HG02943 (cell line): ENCODE measurements around the gene PLB1.

Experiments used
- ATAC-seq: cut with Tn5 transposase; IDR thresholded peaks from one replicate; pipeline ENCODE4 v1.9.1; 2021; ENCODE audit warnings: mild to moderate bottlenecking, low read depth, moderate library complexity; ENCODE audit not compliant: unreplicated experiment

PLB1 gene

DNA sequence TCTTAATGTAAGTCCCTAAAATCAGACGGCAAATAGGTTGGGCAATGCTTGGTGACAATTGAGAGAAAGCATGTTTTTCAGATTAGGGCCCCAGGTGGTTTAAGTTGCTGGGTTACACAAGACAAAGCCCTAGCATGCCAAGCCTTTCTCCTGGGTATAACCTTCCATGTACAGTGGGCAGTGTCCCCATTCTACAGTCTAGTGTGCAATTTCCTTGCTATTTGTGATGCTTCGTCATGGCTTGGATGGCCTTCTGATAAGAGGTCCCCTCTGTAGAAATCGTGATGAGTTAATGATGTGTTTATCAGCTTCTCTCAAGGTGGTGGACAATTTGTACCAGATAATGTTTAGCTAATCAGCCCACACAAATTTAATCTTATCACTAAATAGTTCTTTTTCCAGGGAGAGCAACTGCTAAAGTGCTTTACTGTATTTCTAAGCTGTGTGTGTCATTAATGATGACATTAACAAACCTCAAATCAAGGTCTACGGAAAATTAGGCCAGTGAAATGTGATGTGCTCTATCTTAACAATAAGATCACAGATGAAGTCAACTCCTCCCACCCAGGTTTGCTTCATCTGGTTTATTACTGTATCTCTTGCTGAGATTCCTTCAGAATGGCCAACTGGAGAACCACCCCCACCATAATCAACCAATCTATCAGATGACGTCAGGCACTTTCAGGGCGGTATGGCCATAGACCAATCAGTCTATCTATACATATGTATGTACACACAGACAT, 61.7 kb downstream of the PLB1 start:
- no peak for ATAC-seq

DNA sequence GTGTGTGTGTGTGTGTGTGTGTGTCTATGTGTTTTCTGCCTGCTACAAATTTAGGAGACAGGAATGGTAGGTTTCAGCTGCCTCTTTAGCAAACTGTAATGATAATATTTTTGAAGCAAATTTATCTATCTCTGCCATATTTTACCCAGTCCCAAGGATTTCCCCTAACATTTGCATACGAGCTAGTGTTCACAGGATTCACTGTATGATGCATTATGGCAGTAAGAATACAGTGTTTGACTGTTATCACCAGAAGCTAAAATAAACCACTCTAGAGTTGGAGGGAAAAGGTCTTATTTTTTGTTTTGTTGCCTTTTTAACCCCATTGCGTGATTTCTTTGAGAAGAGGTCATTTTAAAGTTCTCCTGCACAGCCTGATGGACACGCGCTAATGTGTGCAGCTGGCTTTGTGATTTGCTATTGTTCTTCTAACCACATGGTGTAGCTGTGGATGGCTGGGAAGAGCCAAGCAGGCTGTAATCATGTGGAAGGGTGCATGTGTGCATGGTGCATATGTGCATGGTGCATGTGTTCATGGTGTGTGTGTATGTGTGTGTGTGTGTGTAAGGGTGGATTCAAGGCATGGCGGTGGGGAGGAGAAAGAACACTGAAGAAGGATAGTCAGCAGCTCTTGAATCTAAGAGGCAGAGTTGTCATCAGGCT, 62.4 kb downstream of the PLB1 start:
- ATAC-seq: no peak

- ATAC-seq: no peak
Measured at GRCh38 chr2:28558918-28559317, 63.1 kb downstream of the PLB1 start.

GRCh38 chr2:28563869-28564268, 68.0 kb downstream of the PLB1 start:
- ATAC-seq: no peak

DNA sequence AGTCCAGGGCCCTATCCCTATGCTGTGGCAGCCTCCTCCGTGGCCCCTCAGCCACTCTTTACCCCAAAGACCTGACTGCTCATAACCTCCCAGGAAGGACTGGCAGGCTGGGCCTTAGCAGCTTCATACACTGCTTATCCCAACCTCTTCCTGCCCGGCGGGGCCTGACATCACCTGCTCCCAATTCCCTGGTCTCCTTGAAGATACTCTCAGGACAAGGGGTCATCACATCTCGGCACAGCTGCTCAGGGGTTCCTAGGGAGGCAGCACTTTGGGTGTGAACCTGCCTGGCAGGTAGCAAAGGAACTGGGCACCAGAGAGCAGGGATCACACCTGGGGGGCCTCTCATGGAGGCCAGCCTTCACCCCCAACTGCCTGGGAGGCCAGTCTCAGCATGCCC, 68.5 kb downstream of the PLB1 start:
- ATAC-seq: no peak

GRCh38 chr2:28565033-28565432, 69.2 kb downstream of the PLB1 start:
- no peak for ATAC-seq

DNA sequence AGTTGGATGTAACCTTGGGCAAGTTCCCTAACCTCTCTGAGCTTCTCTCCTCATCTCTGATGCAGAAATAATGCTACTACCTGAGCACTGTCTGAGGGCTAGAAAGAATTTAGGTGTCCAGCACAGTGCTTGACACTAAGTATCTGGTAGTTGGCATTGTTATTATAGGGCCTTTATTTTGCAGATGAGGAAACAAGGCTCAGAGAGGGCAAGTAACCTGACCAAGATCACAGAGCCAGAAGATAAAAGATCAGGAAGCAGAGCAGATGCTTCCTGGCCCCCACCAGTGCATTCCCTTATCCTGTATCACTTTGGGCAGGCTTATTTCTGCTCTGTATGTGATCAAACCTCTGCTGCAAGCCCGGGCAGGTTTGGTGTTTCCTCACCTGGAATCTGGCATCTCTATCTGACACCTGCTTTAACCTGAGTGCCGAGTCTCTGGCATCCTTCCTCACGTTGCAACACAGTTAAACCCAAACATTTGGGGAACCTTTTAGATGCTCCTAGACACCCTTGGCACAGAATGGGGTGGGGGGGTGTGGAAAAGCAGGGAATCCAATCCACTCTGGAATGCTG, 69.9 kb downstream of the PLB1 start:
- no peak for ATAC-seq

- ATAC-seq: peak; percentile 88
Measured at GRCh38 chr2:28566521-28567041, 70.7 kb downstream of the PLB1 start.

GRCh38 chr2:28567061-28567471, 71.2 kb downstream of the PLB1 start:
- no peak for ATAC-seq

- no peak for ATAC-seq
Measured at GRCh38 chr2:28568036-28568435, 72.2 kb downstream of the PLB1 start.

DNA sequence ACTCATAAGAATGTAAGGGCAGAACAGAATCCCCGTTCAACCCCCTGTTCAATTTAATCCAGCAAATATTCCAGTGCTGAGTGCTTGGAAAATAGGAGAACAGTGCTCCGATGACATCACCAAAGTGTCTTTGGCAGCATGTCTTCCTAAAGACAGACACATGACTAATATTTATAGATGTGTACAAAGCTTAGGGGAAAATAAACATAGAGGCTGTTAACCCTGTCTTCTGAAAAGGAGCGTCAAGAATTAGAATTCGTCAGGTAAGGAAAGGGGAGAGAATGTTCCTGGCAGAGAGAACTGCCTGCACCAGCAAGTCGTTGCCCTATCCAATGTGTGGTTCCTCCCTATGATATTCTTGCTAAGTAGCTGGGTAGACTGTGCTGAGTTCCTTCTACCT, 72.7 kb downstream of the PLB1 start:
- ATAC-seq: no peak

- no peak for ATAC-seq
Measured at GRCh38 chr2:28570431-28570830, 74.6 kb downstream of the PLB1 start.

- ATAC-seq: no peak
Measured at GRCh38 chr2:28576714-28577113, 80.9 kb downstream of the PLB1 start.

DNA sequence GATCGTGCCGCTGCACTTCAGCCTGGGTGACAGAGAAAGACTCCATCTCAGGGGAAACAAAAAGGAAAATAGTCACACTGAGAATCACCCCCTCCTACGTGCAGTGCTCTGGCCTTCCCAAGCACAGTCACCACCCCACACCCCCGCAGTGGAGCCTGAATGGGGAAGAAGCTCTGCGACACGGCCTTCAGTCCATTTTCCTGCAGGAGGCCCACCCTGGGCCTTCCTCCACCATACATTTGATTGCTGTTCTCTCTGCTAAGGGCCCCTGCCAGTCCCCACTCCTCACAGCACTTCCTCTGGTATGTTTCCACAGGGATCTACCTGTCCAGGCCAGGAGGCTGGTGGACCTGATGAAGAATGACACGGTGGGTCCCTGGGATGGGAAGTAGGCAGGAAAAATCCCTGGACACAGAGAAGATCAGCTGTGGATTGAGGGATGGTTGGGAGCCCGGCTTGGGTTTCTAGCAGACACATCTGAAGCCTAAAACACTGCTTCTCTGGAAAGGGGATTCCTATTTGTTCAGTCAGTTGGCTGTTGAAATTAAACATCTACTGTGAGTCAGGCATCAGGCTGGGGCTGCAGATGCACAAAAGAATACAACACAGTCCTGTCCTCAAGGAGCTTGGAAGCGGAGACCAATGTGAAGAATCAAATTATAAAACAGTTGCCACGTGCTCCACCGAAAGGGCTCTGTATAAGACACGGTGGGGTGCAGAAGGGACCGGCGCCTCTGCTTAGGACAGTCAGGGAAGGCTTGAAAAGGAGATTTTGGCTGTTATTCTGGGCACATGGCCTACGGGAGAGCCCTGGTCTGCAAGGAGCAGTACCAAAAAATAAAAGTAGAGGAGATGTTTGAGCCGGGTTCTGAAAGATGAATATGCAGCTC, 82.2 kb downstream of the PLB1 start:
- ATAC-seq: no peak

- ATAC-seq: no peak
Measured at GRCh38 chr2:28578774-28579173, 82.9 kb downstream of the PLB1 start.

DNA sequence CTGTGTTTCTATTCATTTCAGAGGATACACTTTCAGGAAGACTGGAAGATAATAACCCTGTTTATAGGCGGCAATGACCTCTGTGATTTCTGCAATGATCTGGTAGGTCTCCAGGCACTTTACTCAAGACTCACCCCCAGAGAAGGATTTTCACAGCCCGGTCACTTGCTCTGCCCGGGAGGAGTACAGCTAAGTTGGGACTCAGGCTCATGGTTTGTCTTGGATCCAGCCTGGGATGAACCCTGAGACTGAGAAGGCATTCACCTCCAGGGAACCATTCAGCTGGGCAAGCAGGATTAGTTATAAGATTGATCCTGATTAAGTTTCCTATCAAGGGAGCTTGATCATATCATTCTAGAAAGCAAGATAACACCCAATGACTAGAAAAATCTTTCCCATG, 83.7 kb downstream of the PLB1 start:
- no peak for ATAC-seq

DNA sequence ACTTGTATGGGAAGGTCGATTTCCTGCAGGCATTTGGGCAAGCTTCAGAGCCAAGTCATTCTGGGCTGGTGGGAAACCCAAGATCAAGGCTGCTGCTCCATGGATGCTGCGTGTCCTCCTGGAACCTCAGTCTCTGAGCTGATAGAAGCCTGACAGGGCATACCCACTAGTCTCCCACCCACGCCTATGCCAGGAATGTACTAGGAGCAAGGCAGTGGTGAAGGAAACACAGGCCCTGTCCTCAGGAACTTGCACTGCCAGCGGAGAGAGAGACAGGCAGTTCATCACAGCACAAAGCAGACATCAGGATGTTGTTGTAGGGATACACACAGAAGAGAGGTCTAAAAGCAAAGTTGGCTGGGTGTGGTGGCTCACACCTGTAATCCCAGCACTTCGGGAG, 84.2 kb downstream of the PLB1 start:
- ATAC-seq: no peak

- ATAC-seq: no peak
Measured at GRCh38 chr2:28581312-28581711, 85.5 kb downstream of the PLB1 start.

- no peak for ATAC-seq
Measured at GRCh38 chr2:28582152-28582551, 86.3 kb downstream of the PLB1 start.

DNA sequence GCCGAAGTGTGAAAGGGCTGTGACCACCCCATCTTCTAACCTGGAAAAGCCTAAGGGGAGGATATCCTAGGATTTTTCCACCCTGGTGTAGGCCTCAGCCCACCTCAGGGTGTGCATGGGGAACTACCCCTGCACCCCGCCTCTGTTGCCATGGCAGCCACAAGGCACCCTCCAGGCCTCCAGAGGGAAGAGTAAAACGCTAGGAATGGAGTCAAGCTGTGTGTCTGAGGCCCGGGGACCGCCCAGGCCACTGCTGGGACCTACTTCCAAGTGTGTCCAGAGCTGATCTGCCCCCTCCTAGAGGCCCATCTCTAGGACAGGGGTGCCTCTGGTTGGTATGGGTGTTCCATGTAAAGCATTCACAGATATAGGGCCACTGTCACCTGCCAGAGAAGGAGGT, 86.7 kb downstream of the PLB1 start:
- ATAC-seq: no peak
